ENCODE measurements around the gene MAPRE2. TPM values are rescaled to one million over a fixed set of nuclear protein-coding genes. Genes with fewer than 3 reads are reported as not detected.

MAPRE2 gene
- total and polyA plus RNA-seq, 2 of the 13 experiments (the other 11 are each of a cell fraction or from before 2014, with no cell fraction given): 34.5 to 67.9 TPM

DNA sequence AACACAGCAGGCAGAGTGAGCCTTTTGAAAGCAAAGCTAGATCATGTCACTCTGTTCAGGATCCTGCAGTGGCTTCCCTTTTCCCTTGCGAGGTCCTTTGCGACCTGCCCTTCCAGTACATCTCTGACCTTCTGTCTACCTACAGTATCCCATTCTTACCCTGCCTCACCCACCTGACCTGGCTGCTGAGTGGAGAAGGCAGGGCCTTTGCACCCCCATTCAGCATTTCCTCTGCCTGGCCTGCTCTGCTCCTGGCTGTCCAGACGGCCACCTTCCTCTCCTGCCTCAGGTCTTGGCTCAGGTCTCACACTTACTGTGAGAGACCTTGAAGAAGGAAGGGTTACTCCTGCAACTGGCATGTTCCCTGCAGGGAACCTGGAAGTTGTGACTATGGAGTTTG lies 77.4 kb downstream of the MAPRE2 start (continued):
- TF ChIP-seq, protein P1, sequence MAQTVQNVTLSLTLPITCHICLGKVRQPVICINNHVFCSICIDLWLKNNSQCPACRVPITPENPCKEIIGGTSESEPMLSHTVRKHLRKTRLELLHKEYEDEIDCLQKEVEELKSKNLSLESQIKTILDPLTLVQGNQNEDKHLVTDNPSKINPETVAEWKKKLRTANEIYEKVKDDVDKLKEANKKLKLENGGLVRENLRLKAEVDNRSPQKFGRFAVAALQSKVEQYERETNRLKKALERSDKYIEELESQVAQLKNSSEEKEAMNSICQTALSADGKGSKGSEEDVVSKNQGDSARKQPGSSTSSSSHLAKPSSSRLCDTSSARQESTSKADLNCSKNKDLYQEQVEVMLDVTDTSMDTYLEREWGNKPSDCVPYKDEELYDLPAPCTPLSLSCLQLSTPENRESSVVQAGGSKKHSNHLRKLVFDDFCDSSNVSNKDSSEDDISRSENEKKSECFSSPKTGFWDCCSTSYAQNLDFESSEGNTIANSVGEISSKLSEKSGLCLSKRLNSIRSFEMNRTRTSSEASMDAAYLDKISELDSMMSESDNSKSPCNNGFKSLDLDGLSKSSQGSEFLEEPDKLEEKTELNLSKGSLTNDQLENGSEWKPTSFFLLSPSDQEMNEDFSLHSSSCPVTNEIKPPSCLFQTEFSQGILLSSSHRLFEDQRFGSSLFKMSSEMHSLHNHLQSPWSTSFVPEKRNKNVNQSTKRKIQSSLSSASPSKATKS (CRISPR knock-in tag; IDR thresholded peaks at IDR 0.05): no peak
- TF ChIP-seq, protein P2, sequence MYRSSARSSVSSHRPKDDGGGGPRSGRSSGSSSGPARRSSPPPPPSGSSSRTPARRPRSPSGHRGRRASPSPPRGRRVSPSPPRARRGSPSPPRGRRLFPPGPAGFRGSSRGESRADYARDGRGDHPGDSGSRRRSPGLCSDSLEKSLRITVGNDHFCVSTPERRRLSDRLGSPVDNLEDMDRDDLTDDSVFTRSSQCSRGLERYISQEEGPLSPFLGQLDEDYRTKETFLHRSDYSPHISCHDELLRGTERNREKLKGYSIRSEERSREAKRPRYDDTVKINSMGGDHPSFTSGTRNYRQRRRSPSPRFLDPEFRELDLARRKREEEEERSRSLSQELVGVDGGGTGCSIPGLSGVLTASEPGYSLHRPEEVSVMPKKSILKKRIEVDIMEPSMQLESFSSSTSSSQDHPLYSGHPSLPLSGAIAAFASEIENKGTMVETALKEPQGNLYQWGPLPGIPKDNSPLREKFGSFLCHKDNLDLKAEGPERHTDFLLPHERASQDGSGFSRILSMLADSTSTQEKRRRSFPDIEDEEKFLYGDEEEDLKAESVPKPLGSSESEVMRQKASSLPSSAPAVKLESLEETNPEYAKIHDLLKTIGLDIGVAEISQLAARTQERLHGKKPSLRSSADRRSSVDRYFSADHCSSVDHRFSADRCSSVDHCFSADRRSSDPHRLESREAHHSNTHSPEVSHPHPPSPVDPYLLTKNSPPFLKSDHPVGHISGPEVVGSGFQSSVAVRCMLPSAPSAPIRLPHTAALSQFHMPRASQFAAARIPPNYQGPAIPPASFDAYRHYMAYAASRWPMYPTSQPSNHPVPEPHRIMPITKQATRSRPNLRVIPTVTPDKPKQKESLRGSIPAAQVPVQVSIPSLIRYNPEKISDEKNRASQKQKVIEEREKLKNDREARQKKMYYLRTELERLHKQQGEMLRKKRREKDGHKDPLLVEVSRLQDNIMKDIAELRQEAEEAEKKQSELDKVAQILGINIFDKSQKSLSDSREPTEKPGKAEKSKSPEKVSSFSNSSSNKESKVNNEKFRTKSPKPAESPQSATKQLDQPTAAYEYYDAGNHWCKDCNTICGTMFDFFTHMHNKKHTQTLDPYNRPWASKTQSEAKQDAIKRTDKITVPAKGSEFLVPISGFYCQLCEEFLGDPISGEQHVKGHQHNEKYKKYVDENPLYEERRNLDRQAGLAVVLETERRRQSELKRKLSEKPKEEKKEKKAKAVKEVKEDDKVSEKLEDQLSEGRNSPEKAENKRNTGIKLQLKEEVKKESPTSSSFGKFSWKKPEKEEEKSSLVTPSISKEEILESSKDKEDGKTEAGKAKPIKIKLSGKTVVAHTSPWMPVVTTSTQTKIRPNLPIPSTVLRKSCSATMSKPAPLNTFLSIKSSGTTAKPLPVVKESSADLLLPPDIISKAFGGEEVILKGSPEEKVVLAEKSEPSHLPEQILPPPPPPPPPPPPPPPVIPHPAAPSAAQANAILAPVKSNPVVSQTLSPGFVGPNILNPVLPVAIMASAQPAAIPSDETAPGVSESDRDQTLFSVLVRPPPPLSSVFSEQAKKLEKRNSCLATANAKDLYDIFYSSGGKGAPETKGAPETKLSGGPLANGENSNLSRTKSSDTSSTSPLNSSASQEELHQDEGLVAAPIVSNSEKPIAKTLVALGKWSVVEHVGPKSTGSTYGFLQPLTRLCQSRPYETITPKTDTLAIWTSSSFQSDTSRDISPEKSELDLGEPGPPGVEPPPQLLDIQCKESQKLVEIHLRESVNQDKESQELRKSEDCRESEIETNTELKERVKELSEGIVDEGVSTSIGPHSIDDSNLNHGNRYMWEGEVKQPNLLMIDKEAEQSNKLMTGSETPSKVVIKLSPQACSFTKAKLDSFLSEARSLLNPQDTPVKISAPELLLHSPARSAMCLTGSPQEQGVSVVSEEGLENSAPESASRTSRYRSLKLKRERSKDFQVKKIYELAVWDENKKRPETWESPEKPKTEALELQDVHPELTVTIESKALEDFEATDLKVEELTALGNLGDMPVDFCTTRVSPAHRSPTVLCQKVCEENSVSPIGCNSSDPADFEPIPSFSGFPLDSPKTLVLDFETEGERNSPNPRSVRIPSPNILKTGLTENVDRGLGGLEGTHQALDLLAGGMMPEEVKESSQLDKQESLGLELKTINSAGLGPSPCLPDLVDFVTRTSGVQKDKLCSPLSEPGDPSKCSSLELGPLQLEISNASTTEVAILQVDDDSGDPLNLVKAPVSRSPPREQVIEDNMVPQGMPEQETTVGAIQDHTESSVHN (CRISPR knock-in tag; IDR thresholded peaks at IDR 0.05): no peak
- TF ChIP-seq ZNF468 (CRISPR knock-in tag; IDR thresholded peaks at IDR 0.05) (no peak), NONO (IDR thresholded peaks at IDR 0.05) (no peak), NONO (CRISPR knock-in tag; conservative IDR thresholded peaks at IDR 0.05) (no peak), REXO4 (CRISPR knock-in tag; IDR thresholded peaks at IDR 0.05; ENCODE audit: borderline replicate concordance) (no peak), SYNCRIP (IDR thresholded peaks at IDR 0.05; ENCODE audit: insufficient read depth, low read depth, low read length) (no peak), XRCC5 (optimal IDR thresholded peaks at IDR 0.05; ENCODE audit: low read length) (no peak), SAP130 (CRISPR knock-in tag; IDR thresholded peaks at IDR 0.05; ENCODE audit: low read depth) (no peak), KLF13 (CRISPR knock-in tag; IDR thresholded peaks at IDR 0.05) (no peak)

Data from HepG2 (cell line).